Measurements from ENCODE around the gene GALNT13. TPM values are rescaled to one million over a fixed set of nuclear protein-coding genes. Genes with fewer than 3 reads are reported as not detected.

GALNT13 gene
- total RNA-seq, 4 donors from 2014 or later, result 0.16 to 11.9 (median 1.3) TPM

DNA sequence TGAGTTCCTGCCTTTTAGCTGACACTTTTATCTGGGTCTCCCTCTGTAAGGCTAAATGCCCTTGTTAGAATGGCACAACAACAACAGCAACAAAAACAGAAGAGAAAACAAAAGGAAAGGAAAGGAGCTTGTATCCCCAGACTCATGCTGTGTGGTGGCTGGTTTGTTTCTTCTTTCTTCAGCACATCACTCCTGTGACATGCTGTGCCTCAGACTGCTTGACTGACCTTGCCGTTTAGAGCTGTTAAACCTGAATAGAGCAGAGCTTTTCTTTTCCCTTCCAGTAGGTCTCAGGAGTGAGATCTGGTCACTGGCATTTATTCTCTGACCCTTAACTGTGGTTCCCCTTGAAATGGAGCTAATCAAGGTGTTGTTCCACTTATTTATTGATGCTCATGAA, 18.9 kb downstream of the GALNT13 start:
- Histone ChIP-seq H3K4me1 (no peaks in the 10 kb centered on the region), H3K27me3 (no peaks in the 10 kb centered on the region), H3K4me3 (no peak overlapping the region), H3K36me3 (no peaks in the 10 kb centered on the region), H3K9me3 (no peaks in the 10 kb centered on the region), H3K27ac (no peak overlapping the region)
- TF ChIP-seq CTCF (IDR thresholded peaks at IDR 0.05) (no peak), POLR2AphosphoS5 (IDR thresholded peaks at IDR 0.05) (no peak), EP300 (IDR thresholded peaks at IDR 0.05) (no peak), POLR2A (IDR thresholded peaks at IDR 0.05) (no peak)
- ATAC-seq, result no peak
- 0 to 20% methylated on average over 1 of the region's 1 CpG for WGBS, 2 donors (ENCODE audit: low coverage in 1 of 2)

DNA sequence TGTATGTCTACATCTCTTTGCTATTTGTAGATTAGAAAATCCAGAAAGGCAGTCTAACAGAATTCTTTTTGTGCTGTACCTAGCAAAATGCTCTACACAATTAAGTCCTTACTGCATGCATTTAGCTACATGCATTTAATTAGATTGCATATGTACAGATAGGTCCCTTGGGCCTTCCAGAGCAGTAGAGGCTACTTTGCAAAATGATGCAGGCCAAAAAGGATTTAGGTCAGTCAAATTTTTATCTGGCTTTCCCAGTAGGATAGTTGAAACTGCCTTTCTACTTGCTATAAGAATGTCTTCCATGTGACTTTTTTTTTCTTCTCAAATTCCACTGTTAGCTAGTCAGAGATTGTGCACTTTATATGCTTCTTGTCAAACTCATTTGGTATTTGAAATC, 19.3 kb downstream of the GALNT13 start:
- TF ChIP-seq POLR2A (IDR thresholded peaks at IDR 0.05) (no peak), EP300 (IDR thresholded peaks at IDR 0.05) (no peak), CTCF (IDR thresholded peaks at IDR 0.05) (no peak), POLR2AphosphoS5 (IDR thresholded peaks at IDR 0.05) (no peak)
- no peaks in the 10 kb centered on the region for H3K27me3 ChIP-seq
- no peak overlapping the region for H3K27ac ChIP-seq
- no peak for ATAC-seq
- no peaks in the 10 kb centered on the region for H3K36me3 ChIP-seq
- H3K4me3 ChIP-seq, result no peak overlapping the region
- no peaks in the 10 kb centered on the region for H3K9me3 ChIP-seq
- no peaks in the 10 kb centered on the region for H3K4me1 ChIP-seq

DNA sequence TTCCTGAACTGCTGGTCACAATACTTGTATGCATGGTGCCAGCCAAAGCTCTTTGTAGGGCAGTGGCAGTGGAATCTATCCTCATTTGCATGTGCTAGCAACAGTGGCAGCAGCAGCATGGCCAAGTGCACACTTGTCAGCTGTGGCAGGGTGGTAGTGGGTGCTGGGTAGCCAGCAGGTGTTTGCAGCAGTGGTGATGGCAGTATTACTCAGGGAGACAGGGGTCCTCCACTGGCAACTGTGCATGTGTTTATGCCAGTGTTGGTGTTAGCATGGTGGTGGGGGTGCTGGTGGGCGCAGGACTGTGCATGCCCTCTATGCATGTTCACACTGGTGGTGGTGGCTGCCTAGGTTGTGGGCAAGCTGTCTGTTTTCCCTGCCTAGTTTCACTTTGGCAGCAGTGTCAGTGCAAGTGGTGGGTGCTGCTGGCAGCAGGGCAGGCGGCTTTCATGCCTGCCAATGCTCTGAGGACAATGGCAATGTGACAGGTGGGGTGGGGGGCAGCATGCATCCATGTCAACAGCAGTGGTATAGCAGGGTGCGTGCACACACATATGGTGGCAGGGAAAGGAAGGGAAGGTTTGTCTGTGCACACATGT, 41.2 kb downstream of the GALNT13 start:
- ATAC-seq, result peak; percentile 28
- TF ChIP-seq POLR2AphosphoS5 (IDR thresholded peaks at IDR 0.05) (no peak), CTCF (IDR thresholded peaks at IDR 0.05) (no peak), EP300 (IDR thresholded peaks at IDR 0.05) (no peak), POLR2A (IDR thresholded peaks at IDR 0.05) (no peak)

DNA sequence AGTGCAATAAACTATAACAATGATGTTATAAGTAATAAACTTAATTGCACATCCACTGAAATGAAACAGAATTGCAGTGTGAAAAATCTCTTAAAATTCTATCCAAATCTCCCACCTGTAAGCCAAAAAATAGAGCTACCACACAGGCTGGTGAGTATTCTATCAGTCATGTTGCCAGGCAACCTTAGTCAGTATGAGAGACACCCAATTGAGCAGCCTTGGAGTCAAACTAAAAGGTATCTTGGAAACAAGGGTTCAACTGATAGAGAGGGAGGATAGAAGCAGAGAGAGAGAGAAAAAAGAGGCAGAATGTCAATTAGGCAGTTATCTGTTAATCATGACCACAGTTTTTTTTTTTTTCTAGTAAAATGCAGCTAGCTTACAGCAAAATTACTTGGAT, 45.8 kb downstream of the GALNT13 start:
- Histone ChIP-seq H3K4me3 (no peak overlapping the region), H3K27me3 (no peaks in the 10 kb centered on the region), H3K9me3 (no peaks in the 10 kb centered on the region), H3K4me1 (no peaks in the 10 kb centered on the region), H3K36me3 (no peaks in the 10 kb centered on the region), H3K27ac (no peak overlapping the region)
- TF ChIP-seq EP300 (IDR thresholded peaks at IDR 0.05) (no peak), POLR2AphosphoS5 (IDR thresholded peaks at IDR 0.05) (no peak)
- no peak for ATAC-seq

More for the DNA sequence above, 41.2 kb downstream of the GALNT13 start:
- Histone ChIP-seq H3K27me3 (no peaks in the 10 kb centered on the region), H3K4me3 (no peak overlapping the region), H3K4me1 (no peaks in the 10 kb centered on the region), H3K27ac (no peak overlapping the region), H3K36me3 (no peaks in the 10 kb centered on the region), H3K9me3 (peaks cover 0 to 14% (median 0%) of the 10 kb centered on the region in 3 donors)
- 80% methylated on average over 1 of the region's 3 CpGs; no CpG with 5 or more reads in 1 of the 2 donors for WGBS, 2 donors (ENCODE audit: low coverage in 1 of 2)

DNA sequence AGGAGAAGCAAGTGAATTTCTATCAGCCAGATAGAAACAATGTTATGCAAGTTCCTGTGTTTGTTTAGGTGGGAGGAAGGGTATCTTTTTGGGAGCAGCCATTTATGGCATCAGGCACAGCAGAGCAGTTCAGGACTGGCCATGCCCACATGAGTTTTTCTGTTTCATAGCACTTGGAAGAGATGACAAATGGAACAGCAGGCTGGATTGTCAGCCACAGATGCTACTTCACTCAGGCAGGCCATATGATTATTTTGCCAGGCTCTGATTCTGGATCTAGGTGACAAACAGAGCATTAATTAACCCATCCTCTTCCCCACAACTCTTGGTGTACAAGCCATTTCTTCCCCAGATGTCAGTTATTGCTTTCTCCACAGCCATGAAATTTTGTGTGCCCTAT, 63.8 kb downstream of the GALNT13 start:
- TF ChIP-seq EP300 (IDR thresholded peaks at IDR 0.05) (no peak), POLR2AphosphoS5 (IDR thresholded peaks at IDR 0.05) (no peak), CTCF (IDR thresholded peaks at IDR 0.05) (no peak), POLR2A (IDR thresholded peaks at IDR 0.05) (no peak)
- no peak for ATAC-seq
- H3K27me3 ChIP-seq, result no peaks in the 10 kb centered on the region
- no peaks in the 10 kb centered on the region for H3K4me1 ChIP-seq
- no peak overlapping the region for H3K4me3 ChIP-seq
- H3K27ac ChIP-seq, result no peak overlapping the region
- no peaks in the 10 kb centered on the region for H3K36me3 ChIP-seq
- no peaks in the 10 kb centered on the region for H3K9me3 ChIP-seq

All from gastroesophageal sphincter (tissue), 4 donors.